ENCODE data around the gene BZW2.

Gene BZW2

DNA sequence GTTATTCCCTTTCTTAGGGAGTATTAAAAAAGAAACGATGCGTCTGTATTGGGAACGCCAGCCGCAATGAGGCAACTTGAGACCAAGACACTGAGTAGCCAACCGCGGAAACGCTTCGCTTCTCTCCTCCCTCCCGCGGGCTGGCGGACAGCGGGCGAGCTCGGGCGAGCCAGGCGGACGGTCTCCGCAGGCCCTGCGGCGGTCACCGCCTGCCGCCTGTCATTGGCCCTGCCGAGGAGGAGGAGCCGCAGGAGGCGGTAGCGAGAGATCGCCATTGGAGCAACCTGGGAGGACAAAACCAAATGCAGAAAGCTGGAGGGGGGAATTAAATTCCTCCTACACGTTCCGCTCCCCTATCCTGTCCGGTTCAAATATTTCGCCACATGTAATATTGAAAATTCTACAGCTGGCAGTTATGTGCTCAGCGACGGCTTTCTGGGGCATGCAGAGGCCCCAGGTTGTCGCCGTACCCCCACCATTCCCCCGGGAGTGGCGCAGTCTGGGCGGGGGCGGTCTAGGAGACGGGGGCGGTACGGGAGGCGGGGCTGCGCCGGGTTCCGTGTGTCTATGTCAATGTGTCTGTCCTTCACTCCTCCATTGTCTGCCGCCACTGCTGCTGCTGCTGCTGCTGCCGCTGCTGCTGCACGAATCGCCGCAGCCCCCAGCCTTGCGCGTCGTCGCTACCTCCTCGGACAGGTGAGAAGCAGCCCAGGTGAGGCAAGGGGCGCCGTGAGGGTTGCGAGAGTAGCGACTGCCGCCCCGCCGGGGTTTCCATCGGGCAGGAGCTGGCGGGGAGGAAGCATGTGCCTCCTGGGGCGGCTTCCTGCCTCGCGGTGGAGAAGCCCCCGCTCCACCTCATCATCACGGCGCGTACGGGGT, at the start of gene BZW2, which contains the start of gene ANKMY2:
TSS of gene BZW2 (plus strand) at position 589 of the 879 bp plus-strand sequence. CDS start 19,263 bp downstream, outside the sequence.
TSS of gene ANKMY2 (minus strand) at position 162 of the 879 bp plus-strand sequence. CDS start 181 bp downstream, outside the sequence.
- peak; percentile 84 for DNase-seq (ENCODE audit: low read depth in 1 of 2, low spot score in 1 of 2)

DNA sequence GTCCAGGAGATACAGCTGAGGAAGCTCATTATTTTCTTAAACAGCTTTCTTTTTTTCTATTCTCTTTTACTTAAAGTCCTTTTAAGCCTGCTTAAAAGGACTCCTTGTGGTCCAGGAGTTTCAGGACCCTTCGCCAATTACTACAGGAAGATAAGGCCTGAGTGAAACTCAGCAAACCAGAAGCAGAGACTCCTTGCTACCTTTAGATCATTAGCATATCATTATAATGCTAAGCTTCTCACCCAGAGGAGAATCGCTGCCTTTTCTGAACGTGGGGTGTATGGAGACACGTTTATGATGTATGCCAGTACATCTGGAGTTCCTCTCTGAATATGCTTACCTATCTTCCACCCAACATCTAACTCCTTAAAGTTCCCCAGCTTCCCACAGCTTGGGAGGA, 48.0 kb upstream of the BZW2 start:
- DNase-seq (ENCODE audit: low read depth in 1 of 2, low spot score in 1 of 2), result no peak

DNA sequence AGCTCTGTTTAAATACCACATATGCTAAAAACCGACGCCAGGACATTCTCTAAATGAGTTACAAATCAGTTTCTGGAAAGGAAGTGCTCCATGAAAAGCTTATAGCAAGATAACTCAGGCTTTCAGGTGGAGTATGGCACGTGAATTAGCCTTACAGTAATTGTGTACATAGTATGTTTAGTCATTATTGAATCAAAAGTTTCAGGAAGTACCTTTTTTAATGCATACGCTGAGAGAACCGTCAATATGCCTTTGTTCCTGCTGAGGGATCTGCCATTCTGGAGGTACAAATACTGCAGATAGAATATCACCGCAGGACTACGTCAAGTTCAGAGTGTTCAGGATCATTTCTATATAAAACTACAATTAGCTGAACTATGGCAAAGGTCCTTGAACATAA, 46.1 kb upstream of the BZW2 start:
- DNase-seq (ENCODE audit: low read depth in 1 of 2, low spot score in 1 of 2), result no peak

DNA sequence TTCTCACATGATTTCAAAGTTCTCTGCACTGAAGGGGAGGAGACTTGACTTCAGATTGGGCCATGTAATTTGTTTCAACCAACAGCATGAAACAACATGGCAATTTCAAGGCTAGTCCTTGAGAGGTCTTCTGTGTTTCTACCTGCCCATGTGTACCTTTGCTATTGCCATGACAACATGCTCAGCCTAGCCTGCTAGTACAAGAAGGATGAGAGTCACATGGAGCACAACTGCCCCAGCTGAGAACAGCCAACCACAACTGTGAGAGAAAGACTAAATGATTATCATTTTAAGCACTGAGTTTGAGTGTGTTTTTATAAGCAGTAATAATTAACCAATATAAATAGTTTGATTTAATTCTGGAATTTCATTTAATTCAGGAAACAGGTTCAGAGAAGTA, 42.3 kb upstream of the BZW2 start:
- DNase-seq (ENCODE audit: low read depth in 1 of 2, low spot score in 1 of 2), result no peak

DNA sequence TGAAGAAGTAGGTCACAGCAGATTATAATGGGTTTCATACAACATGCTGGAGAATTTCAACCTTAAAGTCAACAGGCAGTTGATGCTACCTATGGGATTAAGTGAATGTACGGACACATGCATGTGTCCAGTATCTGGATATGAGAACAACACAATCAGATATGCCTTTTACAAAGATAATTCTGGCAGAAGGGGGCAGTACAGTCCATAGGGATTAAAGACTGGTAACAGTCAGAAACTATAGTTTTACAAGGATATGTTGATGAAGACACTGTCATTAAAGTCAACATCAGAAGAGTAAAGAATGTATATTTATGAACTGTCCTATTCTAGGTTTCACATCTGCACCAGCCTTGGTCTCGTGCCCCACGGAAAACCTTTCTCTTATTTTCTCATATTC, 41.9 kb upstream of the BZW2 start:
- no peak for DNase-seq (ENCODE audit: low read depth in 1 of 2, low spot score in 1 of 2)

DNA sequence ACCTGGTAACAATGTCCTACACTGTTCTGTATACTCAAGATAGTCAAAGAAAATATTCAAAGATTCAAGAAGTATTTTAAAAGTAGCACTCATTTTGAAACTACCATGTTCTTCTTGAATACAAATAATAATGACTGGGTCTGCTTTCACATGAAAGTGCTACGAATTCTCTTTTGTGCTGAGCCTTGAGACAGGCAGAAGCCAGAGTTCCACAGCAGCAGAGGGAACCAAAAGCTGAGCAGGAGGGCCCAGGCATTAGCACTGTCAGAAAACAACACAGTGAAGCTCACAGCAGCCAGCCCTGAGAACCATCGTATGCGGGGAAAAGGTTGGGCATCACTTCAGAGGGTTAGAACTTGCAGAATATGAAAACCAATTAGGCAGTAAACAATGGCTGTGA, 39.3 kb upstream of the BZW2 start:
- no peak for DNase-seq (ENCODE audit: low read depth in 1 of 2, low spot score in 1 of 2)

DNA sequence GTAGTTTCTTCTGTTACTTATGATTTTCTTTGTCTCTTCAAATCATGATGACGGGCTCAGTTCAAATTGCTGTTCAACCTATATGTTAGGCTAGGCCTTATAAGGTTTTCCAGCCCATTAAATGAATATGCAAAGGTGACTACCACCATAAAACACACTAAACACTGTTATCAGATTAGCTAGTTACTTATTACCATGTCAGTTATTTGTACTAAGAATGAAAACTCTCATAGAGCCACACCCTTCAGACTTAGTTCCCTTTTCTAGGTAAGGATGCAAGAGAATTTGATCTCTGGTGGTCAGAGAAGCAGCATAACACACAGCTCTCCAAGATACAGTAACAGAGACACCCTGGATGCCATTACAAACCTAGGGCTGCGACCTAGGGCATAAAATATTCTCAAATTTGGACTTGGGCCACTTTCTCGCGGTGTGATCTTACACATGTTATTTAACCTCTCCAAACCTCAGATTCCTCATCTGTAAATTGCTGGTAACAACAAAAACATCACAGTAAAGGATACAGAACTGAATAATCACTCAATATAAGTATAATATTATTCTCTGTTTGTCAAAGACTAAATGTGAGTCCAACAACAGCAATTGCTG, 36.0 kb upstream of the BZW2 start:
- DNase-seq (ENCODE audit: low read depth in 1 of 2, low spot score in 1 of 2), result no peak

DNA sequence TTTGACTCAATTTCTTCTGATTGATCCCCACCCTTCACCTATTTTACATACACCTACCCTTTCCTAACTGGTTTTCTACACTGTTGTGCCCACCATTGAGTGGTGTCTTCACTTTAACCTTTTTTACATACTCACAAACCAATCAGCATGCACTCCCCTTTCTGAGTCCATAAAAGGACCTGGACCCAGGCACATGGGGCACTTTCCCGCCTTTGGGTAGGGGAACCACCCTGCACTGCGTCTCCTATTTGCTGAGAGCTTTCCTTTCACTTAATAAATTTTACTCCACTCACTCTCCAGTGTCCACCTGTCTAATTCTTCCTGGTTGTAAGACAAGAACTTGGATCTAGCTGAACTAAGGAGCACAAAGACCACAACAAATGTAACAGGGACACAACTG, 34.3 kb upstream of the BZW2 start:
- DNase-seq (ENCODE audit: low read depth in 1 of 2, low spot score in 1 of 2), result no peak

DNA sequence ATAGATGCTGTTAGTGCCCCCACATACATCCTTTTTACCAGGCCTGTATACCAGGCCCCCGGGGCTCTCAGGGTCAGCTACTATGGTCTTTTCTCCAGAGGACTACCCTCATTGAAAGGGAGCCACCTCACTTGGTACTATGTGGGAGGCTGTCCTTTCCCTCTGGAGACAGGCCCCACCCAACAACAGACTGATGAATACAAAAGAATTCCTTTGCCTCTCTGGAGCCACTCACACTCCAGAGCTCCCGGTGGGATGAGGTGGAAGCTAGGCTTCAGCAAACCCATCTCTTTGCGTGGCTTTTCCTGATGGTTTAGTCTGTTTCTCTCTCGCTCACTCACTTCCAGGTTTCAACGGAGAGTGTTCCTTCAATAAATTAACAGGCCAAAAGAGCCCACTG, 30.8 kb upstream of the BZW2 start:
- DNase-seq (ENCODE audit: low read depth in 1 of 2, low spot score in 1 of 2), result no peak

DNA sequence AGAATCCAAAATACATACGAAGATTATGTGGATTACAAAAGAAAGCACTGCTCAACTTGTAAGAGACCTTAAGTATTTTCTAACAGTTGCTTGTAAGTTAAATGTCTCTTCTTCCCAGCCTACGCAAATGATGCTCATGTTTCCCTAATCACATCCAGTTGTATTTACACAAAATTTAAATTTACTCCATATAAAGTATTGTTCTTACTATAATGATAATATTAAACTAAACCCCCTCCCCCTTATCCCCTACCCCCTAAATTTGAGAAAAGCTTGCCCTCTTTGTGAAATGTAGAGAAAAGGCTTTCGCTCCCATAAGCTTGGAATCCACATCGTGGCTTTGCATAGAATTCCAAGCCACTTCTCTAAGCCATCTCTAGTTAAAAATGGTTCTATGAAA, 29.9 kb upstream of the BZW2 start:
- DNase-seq (ENCODE audit: low read depth in 1 of 2, low spot score in 1 of 2), result no peak

DNA sequence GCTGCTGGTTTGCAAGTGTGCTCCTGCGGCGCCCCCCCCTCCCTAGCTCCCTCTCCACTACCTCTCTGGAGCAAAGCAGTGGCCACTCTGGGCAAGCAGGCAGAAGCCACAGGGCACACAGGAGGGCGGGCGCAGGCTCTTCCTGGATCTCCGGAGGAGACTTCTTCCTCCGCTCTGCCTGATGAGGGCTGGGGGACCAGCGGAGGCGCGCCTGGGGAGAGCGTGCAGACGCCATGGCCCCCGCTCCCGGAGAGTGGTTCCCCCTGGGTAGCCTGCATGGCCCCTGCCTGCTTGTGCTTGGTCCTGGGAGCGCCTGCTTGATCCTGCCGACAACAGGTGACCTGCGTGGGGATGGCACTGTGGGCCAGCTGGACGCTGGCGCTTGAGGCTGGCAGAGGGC, 29.4 kb upstream of the BZW2 start:
- no peak for DNase-seq (ENCODE audit: low read depth in 1 of 2, low spot score in 1 of 2)

DNA sequence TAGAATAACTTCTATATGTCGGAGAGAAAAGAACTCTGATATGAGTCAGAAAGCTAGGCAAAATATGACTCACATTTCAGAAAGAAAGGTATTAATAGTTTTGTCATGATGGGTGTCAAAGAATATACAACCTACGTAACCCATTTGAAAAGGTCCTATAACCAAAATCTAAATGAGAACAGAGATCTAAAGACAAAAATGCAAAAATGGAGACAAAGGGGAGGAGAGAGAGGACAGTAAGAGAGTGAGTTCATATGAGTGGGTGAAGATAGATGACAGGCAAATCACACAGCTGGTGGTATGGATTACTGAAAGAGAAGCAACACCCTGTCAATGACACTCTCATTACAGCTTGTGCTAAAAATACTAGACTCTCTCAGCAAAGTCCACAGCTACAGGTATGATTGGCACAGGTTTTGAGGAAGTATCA, 26.0 kb upstream of the BZW2 start:
- no peak for DNase-seq (ENCODE audit: low read depth in 1 of 2, low spot score in 1 of 2)

DNA sequence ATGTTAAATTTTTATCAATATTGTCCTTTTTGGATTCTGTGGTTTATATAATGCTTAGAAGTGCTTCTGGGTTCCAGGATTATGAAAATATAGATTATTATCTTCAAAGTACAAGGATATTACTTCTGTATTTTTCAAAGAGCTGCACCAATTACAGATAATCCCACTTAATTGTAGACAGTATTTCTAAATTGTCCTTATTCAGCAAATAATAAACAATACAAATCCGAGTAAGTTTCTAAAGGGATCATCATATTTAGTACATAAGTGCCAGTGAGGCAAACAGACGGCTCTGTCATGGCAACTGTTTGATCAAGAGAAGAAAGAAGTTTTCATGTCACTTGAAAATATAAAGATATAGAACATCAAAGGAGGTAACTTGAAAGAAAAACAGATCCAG, 19.6 kb upstream of the BZW2 start:
- DNase-seq (ENCODE audit: low read depth in 1 of 2, low spot score in 1 of 2), result no peak

DNA sequence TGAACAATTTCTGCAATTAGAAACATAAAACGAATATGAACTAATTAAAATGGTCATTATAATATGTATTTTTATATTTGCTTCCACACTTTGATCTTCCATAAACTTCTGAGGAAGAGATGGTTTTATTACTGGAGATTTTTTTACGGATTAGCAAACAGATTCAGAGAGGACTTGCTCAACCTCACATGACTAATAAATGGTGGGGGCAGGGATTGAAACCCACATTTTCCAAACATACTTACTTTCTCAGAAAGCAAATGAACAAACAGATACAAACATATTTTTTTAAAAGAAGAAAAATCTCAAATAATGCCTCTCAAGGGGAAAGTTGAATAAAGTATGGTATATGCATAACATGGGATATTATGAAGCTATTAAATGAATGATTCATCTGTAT, 18.7 kb upstream of the BZW2 start:
- no peak for DNase-seq (ENCODE audit: low read depth in 1 of 2, low spot score in 1 of 2)

DNA sequence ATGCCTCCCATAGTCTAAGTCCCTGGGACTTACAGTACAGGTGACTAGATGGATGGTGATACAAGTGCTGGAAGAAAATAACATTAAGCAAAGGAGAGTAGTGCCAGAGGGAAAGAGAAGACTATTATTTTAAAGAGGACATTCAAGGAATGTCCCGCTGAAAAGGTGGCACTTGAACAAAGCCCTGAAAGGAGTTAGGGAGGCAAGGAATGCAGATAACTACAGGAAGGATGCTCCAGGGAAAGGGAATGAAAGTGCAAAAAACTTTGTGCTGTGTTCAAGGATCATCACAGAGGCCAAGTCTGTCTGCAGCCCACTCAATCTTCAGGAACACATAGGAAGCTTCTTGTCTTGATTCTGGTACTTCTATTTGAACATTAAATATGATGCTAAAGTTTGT, 15.3 kb upstream of the BZW2 start:
- DNase-seq (ENCODE audit: low read depth in 1 of 2, low spot score in 1 of 2), result no peak

DNA sequence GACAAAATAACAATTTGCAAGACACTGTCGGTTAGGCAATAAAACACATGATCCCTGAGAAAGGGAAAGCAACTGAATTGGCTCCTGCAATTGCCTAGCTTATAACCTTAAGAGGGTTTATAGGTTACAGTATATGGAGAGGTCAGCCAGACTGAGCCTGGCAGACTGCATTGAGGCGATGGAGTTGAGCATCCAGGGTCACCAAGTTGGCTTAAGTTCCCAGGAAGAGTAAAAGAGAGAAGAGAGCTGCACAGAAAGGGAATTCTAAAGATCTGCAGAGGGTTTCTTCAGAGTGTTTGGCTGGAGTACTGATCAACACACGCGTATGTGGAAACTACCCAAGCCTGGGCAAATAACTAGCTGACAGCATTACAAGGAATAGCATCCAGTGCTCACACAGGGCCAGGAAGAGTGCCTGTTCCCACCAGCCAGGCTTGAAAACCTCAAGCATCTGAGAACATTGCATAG, 11.7 kb upstream of the BZW2 start:
- DNase-seq (ENCODE audit: low read depth in 1 of 2, low spot score in 1 of 2), result no peak

DNA sequence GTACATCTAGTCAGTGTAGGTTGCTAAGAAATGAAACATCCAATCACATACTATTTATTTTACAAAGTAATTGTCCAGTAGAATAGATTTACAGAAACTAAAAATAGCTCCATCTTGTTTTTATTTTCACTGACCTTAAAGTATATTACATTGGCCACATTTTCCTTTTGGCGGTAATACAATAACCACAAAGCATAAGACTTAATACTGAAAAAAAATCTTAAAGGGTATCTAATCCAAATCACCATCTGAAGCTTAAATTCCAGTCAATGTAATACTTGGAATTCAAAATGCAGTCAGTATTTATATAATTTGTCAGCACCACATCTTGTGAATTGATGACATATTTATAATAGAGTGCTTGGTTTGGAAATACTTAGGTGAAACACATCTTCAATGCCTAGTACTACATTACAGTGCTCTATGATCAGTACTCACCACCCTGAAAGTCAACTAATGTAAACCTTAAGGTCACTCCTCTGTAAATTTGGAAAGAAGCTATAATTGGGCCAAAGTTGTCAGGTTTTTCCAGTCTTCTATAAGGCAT, 9.4 kb upstream of the BZW2 start:
- DNase-seq (ENCODE audit: low read depth in 1 of 2, low spot score in 1 of 2), result no peak

DNA sequence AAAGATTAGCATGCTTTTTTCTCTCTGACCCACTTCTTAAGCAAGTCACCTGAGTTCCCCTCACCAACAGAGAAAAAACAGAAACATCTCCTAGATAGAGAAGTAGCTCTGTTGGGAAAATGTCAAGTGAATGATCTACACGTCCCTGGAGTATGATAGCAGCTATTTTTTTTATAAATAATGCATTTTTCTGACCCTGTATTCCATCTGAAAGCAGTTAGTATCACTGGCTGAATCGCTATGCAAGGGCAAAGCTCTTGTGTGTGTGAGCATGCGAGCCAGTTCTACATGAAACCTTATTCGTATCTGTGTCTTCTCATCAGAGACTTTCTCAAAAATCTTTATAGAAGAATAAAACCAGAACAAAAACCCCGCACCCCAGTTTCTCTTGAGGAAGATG, 8.6 kb upstream of the BZW2 start:
- DNase-seq (ENCODE audit: low read depth in 1 of 2, low spot score in 1 of 2), result no peak

DNA sequence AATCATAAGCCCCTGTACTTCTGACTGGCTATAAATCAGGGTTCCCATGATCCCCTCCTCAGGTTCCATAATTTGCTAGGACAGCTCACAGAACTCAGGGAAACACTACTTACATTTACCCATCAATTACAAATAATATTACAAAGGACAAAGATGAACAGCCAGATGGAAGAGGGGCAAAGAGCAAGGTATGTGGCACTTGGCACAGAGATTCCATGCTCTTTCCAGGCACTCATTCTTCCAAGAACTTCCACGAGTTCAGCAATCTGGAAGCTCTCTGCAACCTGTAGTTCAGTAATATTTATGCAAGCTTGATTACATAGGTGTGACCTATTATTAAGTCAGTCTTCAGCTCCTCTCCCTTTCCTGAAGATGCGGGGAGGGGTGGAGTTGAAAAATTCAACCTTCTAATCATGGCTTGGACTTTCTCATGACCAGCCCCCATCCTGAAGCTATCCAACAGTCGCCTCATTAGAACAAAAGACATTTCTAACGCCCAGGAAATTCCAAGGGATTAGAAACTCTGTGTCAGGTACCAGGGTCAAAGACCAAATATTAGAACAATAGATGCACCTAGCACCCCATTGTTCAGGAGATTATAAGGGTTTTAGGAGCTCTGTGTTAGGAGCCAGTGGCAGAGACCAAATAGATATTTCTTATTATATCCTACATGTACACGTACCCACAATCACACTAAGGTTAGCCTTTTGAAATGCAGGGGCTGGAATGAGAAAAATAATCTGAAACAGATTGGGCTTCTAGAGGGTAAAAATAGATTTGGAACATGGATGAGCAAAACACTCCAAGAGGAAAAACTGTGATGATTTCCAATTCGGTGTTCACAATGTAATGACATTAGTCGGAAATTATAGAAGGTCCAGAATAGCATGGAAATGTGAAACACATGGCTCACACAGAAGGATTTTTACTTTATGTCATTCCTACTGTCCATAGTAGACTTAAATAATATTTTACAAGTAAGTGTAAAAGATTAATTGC, 7.4 kb upstream of the BZW2 start:
- no peak for DNase-seq (ENCODE audit: low read depth in 1 of 2, low spot score in 1 of 2)

DNA sequence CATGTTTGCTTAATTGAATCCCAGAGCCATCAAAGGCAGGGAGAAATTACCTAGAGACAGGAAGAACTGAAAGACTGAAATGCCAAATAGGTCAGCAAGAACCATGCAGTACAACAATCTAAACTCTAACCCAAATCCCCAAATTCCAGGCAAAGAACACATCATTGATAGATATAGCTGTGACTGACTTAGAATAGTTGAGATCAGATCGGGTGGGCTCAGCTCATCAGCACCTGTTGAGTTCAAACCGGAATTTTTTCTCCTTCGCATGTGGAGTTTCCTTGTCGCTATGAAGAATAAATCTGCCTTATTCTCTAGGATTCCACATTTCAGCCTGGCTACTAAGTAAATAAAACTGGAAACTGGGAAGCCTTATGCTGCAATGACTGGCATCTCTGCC, 1.8 kb upstream of the BZW2 start:
- no peak for DNase-seq (ENCODE audit: low read depth in 1 of 2, low spot score in 1 of 2)
